ENCODE measurements around the gene FARS2. TPM values are rescaled to one million over a fixed set of nuclear protein-coding genes. Genes with fewer than 3 reads are reported as not detected.

The FARS2 gene
- total RNA-seq, 1 donor from 2014 or later: 18.3 TPM

- intact Hi-C loops (cut with DNase I): no loop called here
- TF ChIP-seq CTCF (IDR thresholded peaks at IDR 0.05): no peak
- Histone ChIP-seq H3K9me3 (no peaks in the 10 kb centered on the region), H3K27me3 (no peaks in the 10 kb centered on the region), H3K4me1 (no peaks in the 10 kb centered on the region), H3K27ac (no peak overlapping the region), H3K4me3 (no peak overlapping the region), H3K36me3 (no peaks in the 10 kb centered on the region)
- ATAC-seq (no peak), DNase-seq (no peak)
These were observed 305.4 kb downstream of the FARS2 start for GRCh38 chr6:5566718-5567117.

- no peak overlapping the region for H3K4me3 ChIP-seq
- intact Hi-C loops (cut with DNase I): no loop called here
- no peak overlapping the region for H3K27ac ChIP-seq
- DNase-seq (no peak), ATAC-seq (no peak)
- H3K9me3 ChIP-seq: no peaks in the 10 kb centered on the region
- no peak for TF ChIP-seq CTCF (IDR thresholded peaks at IDR 0.05)
- no peaks in the 10 kb centered on the region for H3K27me3 ChIP-seq
- no peaks in the 10 kb centered on the region for H3K36me3 ChIP-seq
- H3K4me1 ChIP-seq: no peaks in the 10 kb centered on the region
These were observed 306.0 kb downstream of the FARS2 start for GRCh38 chr6:5567352-5567751.

GRCh38 chr6:5567890-5568289, 306.6 kb downstream of the FARS2 start:
- Histone ChIP-seq H3K4me1 (no peaks in the 10 kb centered on the region), H3K4me3 (no peak overlapping the region), H3K27ac (no peak overlapping the region), H3K36me3 (no peaks in the 10 kb centered on the region), H3K27me3 (no peaks in the 10 kb centered on the region), H3K9me3 (no peaks in the 10 kb centered on the region)
- intact Hi-C loops (cut with DNase I): no loop called here
- ATAC-seq (no peak), DNase-seq (no peak)
- TF ChIP-seq CTCF (IDR thresholded peaks at IDR 0.05): no peak

- no peaks in the 10 kb centered on the region for H3K9me3 ChIP-seq
- intact Hi-C loops (cut with DNase I): no loop called here
- no peak for ATAC-seq
These were observed 308.2 kb downstream of the FARS2 start for GRCh38 chr6:5569491-5569890.

GRCh38 chr6:5570641-5571040, 309.3 kb downstream of the FARS2 start:
- TF ChIP-seq CTCF (IDR thresholded peaks at IDR 0.05): no peak
- DNase-seq (no peak), ATAC-seq (no peak)
- intact Hi-C loops (cut with DNase I): no loop called here
- H3K36me3 ChIP-seq: no peaks in the 10 kb centered on the region
- no peak overlapping the region for H3K4me3 ChIP-seq
- no peaks in the 10 kb centered on the region for H3K4me1 ChIP-seq
- no peak overlapping the region for H3K27ac ChIP-seq
- no peaks in the 10 kb centered on the region for H3K27me3 ChIP-seq
- H3K9me3 ChIP-seq: no peaks in the 10 kb centered on the region

More at GRCh38 chr6:5569491-5569890, 308.2 kb downstream of the FARS2 start:
- DNase-seq: no peak
- Histone ChIP-seq H3K4me1 (no peaks in the 10 kb centered on the region), H3K36me3 (no peaks in the 10 kb centered on the region), H3K27ac (no peak overlapping the region), H3K27me3 (no peaks in the 10 kb centered on the region), H3K4me3 (no peak overlapping the region)
- TF ChIP-seq CTCF (IDR thresholded peaks at IDR 0.05): no peak

Measured in upper lobe of right lung (tissue), 1 donor.